ENCODE data around the gene VAV3.
A peak's percentile ranks its signal among the peaks of the same experiment; 100 is the strongest.

Gene VAV3

GRCh38 chr1:107966550-107966949 lies 1.6 kb upstream of the VAV3 start:
- no peak overlapping the region for H3K27ac Mint-ChIP-seq
- H3K4me3 Mint-ChIP-seq: peak overlapping the region; percentile 48
- peaks cover 33% of the 10 kb centered on the region for H3K27me3 Mint-ChIP-seq (ENCODE audit: low read depth, poor library complexity)
- H3K9me3 Mint-ChIP-seq: no peaks in the 10 kb centered on the region
- peaks cover 28% of the 10 kb centered on the region for H3K4me1 Mint-ChIP-seq
- H3K36me3 Mint-ChIP-seq (ENCODE audit: low read depth): no peaks in the 10 kb centered on the region
- DNase-seq: no peak
- TF ChIP-seq, protein P1, sequence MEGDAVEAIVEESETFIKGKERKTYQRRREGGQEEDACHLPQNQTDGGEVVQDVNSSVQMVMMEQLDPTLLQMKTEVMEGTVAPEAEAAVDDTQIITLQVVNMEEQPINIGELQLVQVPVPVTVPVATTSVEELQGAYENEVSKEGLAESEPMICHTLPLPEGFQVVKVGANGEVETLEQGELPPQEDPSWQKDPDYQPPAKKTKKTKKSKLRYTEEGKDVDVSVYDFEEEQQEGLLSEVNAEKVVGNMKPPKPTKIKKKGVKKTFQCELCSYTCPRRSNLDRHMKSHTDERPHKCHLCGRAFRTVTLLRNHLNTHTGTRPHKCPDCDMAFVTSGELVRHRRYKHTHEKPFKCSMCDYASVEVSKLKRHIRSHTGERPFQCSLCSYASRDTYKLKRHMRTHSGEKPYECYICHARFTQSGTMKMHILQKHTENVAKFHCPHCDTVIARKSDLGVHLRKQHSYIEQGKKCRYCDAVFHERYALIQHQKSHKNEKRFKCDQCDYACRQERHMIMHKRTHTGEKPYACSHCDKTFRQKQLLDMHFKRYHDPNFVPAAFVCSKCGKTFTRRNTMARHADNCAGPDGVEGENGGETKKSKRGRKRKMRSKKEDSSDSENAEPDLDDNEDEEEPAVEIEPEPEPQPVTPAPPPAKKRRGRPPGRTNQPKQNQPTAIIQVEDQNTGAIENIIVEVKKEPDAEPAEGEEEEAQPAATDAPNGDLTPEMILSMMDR (IDR thresholded peaks at IDR 0.05): no peak

GRCh38 chr1:107964336-107965109 lies 457 bp downstream of the VAV3 start:
- Mint-ChIP-seq H3K36me3 (ENCODE audit: low read depth) (no peaks in the 10 kb centered on the region), H3K4me3 (peak overlapping the region; percentile 90), H3K27me3 (ENCODE audit: low read depth, poor library complexity) (peaks cover 33% of the 10 kb centered on the region), H3K4me1 (peaks cover 28% of the 10 kb centered on the region), H3K27ac (no peak overlapping the region), H3K9me3 (no peaks in the 10 kb centered on the region)
- TF ChIP-seq, protein P1 (IDR thresholded peaks at IDR 0.05): no peak
- DNase-seq: no peak

DNA sequence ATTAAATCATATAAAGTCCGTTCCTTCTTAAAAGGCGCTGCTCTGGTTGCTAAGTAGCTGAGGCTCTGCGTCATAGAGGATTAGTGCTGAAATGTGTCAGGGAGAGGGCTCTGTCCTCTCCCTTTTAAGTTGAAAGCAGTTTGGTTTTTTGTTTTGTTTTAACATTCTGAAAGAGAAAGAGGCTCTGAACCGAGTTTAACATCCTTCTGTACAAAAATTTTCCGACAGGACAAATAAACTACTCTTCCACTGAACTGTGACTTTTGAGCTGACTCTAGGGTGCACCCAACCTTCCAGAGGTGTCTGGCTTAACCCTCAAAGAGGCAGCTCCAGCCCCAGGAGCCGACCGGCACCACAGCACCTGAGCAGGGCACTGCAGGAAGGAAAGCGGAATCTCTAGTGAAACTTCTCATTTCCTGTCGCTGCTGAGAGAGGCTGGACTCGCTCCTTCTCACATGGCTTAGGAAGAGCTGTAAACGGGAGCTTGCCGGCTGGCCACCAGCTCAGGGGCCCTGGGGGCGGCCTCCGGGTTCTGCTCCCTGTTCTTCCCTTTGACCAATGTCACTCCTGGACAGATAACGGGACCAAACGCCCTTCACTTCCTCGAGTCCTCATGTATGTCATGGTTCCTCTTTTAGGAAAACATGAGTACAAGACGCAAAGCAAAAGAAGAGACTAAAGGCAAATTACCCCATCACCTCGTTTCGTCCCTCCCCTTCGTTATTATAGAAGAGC lies 1.2 kb downstream of the VAV3 start:
- peak; percentile 32 for DNase-seq
- no peaks in the 10 kb centered on the region for H3K36me3 Mint-ChIP-seq (ENCODE audit: low read depth)
- H3K27ac Mint-ChIP-seq: no peak overlapping the region
- peaks cover 28% of the 10 kb centered on the region for H3K4me1 Mint-ChIP-seq
- peak overlapping the region; percentile 90 for H3K4me3 Mint-ChIP-seq
- H3K9me3 Mint-ChIP-seq: no peaks in the 10 kb centered on the region
- TF ChIP-seq, protein P1 (IDR thresholded peaks at IDR 0.05): no peak
- H3K27me3 Mint-ChIP-seq (ENCODE audit: low read depth, poor library complexity): peaks cover 33% of the 10 kb centered on the region

- peaks cover 33% of the 10 kb centered on the region for H3K27me3 Mint-ChIP-seq (ENCODE audit: low read depth, poor library complexity)
- H3K9me3 Mint-ChIP-seq: no peaks in the 10 kb centered on the region
- DNase-seq: no peak
- H3K36me3 Mint-ChIP-seq (ENCODE audit: low read depth): no peaks in the 10 kb centered on the region
- no peak overlapping the region for H3K27ac Mint-ChIP-seq
- TF ChIP-seq, protein P1 (IDR thresholded peaks at IDR 0.05): no peak
- H3K4me3 Mint-ChIP-seq: peak overlapping the region; percentile 90
- peaks cover 28% of the 10 kb centered on the region for H3K4me1 Mint-ChIP-seq
Observed at GRCh38 chr1:107963008-107963407, 2.0 kb downstream of the VAV3 start.

- no peak overlapping the region for H3K27ac Mint-ChIP-seq
- TF ChIP-seq, protein P1 (IDR thresholded peaks at IDR 0.05): no peak
- H3K4me3 Mint-ChIP-seq: no peak overlapping the region
- H3K4me1 Mint-ChIP-seq: peaks cover 6% of the 10 kb centered on the region
- no peaks in the 10 kb centered on the region for H3K27me3 Mint-ChIP-seq (ENCODE audit: low read depth, poor library complexity)
- no peaks in the 10 kb centered on the region for H3K9me3 Mint-ChIP-seq
- H3K36me3 Mint-ChIP-seq (ENCODE audit: low read depth): no peaks in the 10 kb centered on the region
- no peak for DNase-seq
Observed at GRCh38 chr1:107954719-107955415, 10.1 kb downstream of the VAV3 start.
